Brain pericyte (primary cell): Measurements from ENCODE around the gene TH.
"Not testable (repeated sequence)": the region's sequence is repeated elsewhere in the genome, so short reads cannot be mapped to it uniquely, and the experiment has no call there.

Experiments used
- DNase-seq: peaks from one replicate; pipeline ENCODE4 v3.0.0-alpha.2; 2012; ENCODE audit warnings: low read depth, low spot score

The TH gene

GRCh38 chr11:2178055-2178773 lies 6.6 kb upstream of the TH start:
- not testable (repeated sequence) for DNase-seq

DNA sequence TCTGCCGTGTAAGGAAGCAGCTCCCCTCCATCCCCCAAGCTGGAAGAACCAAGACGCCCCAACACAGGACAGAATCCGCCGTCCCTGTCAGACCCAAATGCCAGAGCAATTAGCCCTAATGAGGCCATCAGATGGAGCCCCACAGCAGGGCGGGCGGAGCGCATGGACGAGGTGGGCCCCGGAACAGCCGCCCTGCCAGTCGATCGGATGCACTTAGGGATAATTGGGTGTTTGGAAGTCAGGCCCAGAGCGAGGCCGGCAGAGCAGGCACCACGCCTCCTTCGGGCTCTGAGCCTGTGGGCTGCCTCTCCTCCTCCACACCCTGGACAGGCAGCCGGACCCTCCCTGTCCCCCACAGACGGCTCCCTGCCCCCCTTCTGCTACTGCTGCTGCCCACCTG lies 5.5 kb upstream of the TH start:
- DNase-seq = no peak

GRCh38 chr11:2176389-2176900 lies 4.8 kb upstream of the TH start:
- DNase-seq = no peak

- no peak for DNase-seq
Observed at GRCh38 chr11:2175659-2176058, 4.0 kb upstream of the TH start.

DNA sequence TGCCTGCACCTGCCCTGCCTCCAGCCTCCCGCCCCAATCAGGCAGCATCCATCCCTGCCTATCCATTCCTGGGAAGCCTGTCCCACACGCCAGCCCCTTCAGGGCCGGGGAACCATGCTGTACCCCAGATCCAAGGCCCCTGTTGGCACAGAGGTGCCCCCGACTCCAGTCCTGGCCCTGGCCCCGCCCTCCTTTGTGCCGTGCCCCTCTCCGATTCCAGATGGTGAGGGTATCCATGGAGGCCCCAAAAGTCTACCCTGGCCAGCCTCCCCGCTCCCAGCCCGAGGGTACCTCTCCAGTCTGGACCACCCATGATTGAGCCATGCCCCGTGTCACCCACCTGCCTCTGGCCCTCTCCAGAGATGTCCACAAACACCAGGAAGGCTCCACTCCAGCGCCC lies 2.7 kb upstream of the TH start:
- DNase-seq = no peak

DNA sequence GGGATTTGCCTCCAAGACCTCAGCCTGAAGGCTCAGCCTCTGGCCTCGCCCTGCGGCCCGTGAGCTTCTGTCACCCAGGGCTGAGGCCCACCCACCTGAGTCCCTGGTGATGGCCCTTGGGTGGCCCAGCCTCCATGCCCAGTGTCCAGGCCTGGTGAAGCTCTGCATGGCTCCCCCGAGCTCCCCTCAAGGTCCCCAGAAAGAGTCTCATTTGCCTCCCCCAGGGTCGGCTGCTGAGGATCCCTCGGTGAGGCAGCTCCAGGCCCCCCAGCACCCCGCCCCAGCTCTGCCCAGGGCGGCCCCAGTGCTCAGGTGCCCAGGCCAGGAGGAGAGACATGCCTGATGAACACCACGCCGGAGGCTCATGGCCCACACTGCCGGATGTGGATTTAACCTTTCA lies 2.1 kb upstream of the TH start:
- DNase-seq = no peak

DNA sequence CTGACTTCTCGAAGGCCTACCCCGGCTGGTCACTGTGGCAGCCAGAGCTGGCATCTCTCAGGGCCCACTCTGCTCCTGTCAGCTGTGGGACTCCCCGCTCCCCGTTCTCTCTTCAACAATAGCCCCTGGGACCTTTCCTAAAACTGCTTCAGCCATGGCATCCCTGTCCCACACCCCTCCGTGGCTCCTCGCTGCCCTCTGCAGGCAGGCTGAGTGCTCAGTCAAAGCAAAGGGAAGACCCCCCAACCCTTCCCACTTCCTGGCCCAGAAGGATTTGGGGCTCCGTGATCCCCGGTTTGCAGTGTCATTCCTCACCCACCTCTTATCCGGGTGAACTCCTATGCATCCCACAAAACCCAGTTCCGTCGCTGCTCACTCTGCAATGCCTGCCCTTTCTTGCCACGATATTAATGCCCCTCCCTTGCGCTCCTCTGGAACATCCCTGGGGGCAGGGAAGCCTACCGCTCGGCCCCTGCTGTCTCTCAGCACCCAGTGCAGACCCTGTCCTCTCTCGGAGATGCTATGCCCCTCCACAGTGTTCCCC lies 1.6 kb upstream of the TH start:
- no peak for DNase-seq

GRCh38 chr11:2172676-2173075 lies 1.1 kb upstream of the TH start:
- no peak for DNase-seq

DNA sequence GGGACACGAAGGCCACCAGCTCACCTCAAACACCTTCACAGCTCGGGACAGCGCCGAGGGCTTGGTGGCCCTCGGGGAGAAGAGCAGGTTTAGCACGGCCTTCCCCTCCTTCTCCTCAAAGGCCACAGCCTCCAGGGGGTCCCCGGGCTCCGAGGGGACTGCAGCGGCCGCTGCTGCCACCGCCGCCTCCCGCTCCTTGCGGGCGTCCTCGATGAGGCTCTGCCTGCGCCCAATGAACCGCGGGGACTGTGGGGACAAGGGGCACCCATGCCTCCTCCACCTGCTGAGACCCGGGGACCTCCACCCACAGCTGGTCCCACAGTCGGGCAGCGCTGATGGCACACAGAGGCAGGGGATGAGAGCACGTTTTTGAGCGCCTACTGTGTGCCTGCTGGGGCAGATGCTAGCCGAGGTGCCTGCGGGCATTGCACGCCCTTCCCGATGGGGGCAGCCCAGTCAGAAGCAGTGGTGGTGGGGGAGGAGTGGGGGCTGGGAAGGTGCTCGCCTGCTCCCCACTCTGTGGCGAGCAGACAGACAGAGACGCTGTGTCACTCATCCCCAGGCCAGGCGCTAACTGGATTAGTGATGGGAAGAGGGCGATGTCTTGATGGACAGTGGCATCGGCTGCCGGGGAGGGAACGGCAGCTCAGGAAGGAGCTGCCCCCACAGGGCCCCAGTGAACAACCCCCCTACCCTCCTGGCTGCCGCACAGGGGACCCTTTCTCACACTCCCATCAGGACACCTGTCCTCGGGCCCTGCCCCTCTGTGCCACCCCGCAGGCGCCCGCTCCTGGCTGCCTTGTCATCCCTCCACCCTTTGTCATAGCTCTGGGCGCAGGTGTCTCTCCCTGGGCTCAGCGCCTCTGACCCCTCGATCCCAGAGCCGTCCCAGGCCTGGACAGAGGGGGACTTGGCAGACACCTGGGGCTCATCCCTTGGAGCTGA lies 1.7 kb downstream of the TH start:
- DNase-seq = no peak

GRCh38 chr11:2169005-2169378 lies 2.6 kb downstream of the TH start:
- DNase-seq = no peak

- DNase-seq = no peak
Observed at GRCh38 chr11:2168286-2169004, 3.2 kb downstream of the TH start.

GRCh38 chr11:2167141-2168045 lies 4.2 kb downstream of the TH start:
- no peak for DNase-seq

- no peak for DNase-seq
Observed at GRCh38 chr11:2166091-2166851, 5.3 kb downstream of the TH start.

DNA sequence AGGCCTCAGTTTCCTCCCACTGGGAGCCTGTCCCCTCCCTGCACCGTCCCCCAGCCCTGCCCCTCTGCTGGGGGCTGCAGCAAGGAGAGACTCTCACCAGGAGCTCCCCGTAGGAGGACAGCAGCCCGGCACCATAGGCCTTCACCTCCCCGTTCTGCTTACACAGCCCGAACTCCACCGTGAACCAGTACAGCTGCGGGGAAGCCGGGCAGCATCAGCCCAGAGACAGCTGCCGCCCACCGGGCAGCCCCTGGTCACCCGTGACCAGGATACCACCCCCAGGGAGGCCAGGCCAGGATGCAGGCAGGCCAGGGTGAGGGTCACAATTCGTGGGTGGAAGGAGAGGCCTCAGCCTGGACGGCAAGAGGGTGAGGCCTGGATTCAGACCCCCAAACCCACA lies 6.0 kb downstream of the TH start:
- DNase-seq = no peak

- no peak for DNase-seq
Observed at GRCh38 chr11:2164861-2165555, 6.6 kb downstream of the TH start.

- DNase-seq = no peak
Observed at GRCh38 chr11:2164081-2164480, 7.5 kb downstream of the TH start.

GRCh38 chr11:2163428-2163978 lies 8.1 kb downstream of the TH start:
- DNase-seq = no peak

GRCh38 chr11:2160736-2161259 lies 10.8 kb downstream of the TH start, which contains the start of gene INS:
Gene INS (minus strand): TSS chr11:2161209. CDS start chr11:2160971, 238 bp downstream.
- no peak for DNase-seq
